HG02623 (cell line): ENCODE data around the gene TBCK.
"Not testable (repeated sequence)": the region's sequence is repeated elsewhere in the genome, so short reads cannot be mapped to it uniquely, and the experiment has no call there.

ENCODE experiments used
- ATAC-seq: cut with Tn5 transposase; IDR thresholded peaks from one replicate; pipeline ENCODE4 v1.9.1; 2021; ENCODE audit warnings: moderate library complexity; ENCODE audit not compliant: unreplicated experiment

Gene TBCK

DNA sequence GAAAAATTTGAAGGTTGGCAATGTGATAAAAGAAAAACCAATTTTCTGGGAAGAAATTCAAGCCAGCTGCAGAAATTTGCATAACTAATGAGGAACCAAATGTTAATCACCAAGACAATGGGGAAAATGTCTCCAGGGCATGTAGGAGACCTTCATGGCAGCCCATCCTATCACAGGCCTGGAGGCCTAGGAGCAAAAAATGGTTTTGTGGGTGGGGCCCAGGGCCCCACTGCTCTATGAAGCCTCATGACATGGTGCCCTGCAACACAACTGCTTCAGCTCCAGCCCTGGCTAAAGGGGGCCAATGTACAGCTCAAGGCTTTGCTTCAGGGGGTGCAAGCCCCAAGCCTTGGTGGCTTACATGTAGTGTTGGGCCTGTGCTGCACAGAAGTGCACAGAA is 184.0 kb downstream of the TBCK start:
- no peak for ATAC-seq

DNA sequence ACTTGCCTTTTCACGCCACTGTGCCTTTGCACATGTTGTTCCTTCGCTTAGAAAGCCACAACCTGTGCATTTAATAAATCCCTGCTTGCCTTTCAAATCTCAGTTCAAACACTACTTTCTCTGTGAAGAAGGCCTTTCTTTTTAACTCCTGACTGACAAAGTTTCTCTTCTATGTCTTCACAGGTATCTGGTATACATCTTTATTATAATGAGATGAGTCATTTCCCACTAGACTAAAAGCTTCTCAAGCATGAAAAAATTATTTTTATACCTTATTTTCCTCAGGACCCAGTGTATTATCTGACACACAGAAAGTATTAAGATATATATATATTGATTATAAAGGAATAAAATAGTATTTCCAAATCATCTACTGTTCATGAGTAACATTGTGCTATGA is 189.9 kb downstream of the TBCK start:
- ATAC-seq: no peak

DNA sequence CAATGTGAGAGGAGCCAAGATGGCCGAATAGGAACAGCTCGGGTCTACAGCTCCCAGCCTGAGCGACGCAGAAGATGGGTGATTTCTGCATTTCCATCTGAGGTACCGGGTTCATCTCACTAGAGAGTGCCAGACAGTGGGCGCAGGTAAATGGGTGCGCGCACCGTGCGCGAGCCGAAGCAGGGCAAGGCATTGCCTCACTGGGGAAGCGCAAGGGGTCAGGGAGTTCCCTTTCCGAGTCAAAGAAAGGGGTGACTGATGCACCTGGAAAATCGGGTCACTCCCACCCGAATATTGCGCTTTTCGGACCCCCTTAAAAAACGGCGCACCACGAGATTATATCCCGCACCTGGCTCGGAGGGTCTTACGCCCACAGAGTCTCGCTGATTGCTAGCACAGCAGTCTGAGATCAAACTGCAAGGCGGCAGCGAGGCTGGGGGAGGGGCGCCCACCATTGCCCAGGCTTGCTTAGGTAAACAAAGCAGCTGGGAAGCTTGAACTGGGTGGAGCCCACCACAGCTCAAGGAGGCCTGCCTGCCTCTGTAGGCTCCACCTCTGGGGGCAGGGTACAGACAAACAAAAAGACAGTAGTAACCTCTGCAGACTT is 196.0 kb downstream of the TBCK start:
- not testable (repeated sequence) for ATAC-seq

DNA sequence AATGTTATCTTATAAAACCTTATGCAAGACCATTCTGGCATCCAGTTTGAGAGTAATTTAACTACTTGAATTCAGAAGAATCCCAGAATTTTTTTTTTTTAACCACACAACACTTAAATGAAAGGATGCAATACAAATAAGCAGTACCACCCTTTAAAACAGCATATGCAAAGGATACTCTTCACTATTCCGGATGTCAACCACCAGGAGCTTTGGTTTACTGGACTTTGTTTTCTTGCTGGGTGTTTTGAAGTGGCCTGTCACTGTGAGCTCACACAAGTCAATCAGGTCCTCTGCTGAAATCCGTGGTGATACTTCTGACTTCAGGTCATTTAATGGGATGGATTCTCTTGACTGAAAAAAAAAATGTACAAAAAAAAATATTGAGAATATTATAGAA is 200.0 kb downstream of the TBCK start:
- no peak for ATAC-seq

DNA sequence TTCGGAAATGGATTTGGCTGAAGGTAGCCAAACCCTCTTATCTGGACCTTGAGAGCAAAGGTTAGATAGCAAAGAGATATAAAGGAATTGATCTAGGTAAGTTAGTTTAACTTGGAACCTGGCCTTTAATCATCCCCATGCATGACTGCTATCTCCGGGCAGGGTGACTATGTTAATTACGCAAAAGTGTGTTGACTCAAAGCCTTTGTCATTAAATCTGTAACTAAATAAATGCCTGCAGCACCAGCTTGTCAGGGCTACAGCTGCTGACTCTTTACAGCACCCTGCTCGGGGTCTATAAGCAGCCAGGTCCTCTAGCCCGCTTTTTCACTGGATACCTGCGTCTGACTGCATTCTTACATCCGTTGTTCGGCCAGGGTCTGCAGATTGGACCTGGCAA is 201.7 kb downstream of the TBCK start:
- no peak for ATAC-seq

DNA sequence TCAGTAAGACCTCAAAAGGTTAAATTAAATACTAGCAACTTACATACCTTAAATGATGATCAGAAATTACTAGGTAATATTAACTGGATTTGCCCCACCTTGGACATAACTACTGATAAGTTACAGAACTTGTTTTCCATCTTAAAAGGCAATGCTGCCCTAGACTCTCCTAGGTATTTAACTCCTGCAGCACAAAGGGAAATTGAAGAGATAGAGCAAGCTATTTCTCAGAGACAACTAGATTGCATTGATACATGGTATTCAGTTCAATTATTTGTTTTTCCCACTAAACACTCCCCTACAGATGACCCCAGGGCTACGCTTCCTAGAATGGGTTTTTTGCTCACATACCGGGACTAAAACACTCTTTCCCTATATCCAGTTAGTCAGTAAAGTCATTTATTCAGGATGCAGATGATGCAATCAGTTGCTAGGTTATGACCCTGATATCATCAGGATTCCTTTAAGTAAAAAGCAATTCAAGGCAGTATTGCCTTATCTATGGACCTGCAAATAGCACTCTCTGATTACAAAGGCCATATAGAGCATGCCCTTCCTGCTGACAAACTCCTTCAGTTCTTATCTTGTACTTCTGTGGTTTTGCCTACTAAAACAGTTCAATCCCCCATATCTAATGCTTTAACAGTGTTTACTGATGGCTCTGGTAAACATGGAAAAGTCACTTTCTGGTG is 204.1 kb downstream of the TBCK start:
- not testable (repeated sequence) for ATAC-seq

DNA sequence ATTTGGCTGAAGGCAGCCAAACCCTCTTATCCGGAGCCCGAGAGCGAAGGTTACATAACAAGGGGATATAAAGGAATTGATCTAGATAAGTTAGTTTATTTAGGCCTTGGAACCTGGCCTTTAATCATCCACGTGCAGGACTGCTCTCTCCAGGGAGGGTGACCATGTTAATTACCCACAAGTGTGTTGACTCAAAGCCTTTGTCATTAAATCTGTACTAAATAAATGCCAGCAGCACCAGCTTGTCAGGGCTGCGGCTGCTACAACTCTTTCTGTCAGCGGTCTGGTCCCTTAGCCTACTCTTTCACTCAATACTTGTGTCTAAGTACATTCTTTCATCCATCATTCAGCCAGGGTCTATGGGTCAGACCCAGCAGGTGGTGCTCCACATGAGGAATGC is 206.1 kb downstream of the TBCK start:
- ATAC-seq: no peak

DNA sequence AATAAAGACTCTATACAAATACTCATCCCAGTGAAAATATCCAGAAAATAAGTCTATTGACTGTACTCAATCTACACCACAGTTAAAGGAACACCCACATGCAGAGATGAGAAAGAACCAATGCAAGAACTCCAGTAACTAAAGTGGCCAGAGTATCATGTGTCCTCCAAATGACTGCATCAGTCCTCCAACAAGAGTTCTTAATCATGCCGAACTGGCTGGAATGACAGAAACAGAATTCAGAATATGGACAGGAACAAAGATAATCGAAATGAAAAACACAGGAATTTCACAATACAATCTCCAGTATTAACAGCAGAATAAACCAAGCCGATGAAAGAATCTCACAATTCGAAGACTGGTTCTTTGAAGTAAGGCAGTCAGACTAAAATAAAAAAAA is 210.3 kb downstream of the TBCK start:
- no peak for ATAC-seq

DNA sequence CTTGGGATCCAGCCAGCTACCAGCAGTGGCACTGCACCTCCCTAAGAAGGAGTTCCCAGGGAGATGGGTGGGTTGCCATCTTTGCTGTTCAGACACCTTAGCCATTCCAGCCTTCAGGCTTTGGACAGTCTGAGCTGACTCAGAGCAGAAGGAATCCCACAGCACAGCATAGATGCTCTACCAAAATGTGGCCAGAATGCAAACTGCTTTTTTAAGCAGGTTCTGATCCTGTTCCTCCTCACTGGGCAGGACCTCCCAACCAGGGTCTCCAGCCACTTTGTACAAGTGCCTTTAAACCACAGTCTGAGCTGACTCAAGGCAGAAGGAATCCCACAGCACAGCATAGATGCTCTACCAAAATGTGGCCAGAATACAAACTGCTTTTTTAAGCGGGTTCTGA is 211.7 kb downstream of the TBCK start:
- no peak for ATAC-seq

DNA sequence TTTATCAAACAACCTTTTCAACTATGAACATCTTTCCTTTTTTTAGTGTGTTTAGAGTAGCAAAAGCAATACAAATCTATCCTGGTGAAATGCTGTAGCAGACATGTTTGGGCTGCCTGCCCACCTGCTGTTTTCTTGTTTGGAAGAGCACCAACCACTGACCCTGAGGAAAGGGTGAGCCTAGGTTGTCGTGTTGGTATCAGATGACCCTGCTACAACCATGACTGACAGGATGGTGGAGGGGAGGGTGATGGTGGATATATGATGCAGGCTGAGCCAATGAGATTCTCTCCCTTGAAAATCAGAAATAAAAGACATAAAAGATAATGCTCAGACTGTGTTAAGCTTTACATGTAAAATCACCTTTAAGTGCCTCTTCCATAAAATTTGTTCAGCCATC is 219.6 kb downstream of the TBCK start:
- ATAC-seq: no peak

DNA sequence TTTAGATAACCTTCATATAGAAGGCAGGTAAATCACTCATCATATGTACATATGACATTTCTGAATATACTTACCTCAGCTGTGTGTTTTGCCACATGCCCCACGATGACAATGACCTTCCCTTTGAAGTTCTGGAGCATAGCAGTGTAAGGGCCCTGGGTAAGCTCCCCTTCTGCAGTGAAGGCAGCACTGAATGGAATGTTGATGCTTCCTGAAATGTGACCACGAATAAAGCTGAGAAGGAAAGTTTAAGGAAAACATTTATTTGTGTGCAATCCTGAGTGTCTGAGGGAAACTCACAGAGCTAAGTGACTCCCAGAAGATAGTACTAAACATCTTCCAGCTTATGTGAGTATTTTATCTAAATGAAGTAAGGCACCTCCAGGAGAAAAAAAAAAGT is 220.6 kb downstream of the TBCK start:
- ATAC-seq: no peak

DNA sequence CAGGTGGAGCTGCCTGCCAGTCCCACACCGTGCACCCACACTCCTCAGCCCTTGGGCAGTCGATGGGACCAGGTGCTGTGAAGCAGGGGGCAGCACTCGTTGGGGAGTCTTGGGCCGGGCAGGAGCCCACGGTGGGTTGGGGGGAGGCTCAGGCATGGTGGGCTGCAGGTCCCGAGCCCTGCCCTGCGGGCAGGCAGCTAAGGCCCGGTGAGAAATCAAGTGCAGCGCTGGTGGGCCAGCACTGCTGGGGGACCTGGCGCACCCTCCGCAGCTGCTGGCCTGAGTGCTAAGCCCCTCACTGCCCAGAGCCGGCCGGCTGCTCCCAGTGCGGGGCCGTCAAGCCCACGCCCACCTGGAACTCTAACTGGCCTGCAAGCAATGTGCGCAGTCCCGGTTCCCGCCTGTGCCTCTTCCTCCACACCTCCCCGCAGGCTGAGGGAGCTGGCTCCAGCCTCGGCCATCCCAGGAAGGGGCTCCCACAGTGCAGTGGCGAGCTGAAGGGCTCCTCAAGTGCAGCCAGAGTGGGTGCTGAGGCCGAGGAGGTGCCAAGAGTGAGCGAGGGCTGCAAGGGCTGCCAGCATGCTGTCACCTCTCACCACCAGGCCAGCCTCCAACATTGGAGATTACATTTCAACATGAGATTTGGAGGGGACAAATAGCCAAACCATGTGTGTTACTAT is 223.5 kb downstream of the TBCK start:
- no peak for ATAC-seq

DNA sequence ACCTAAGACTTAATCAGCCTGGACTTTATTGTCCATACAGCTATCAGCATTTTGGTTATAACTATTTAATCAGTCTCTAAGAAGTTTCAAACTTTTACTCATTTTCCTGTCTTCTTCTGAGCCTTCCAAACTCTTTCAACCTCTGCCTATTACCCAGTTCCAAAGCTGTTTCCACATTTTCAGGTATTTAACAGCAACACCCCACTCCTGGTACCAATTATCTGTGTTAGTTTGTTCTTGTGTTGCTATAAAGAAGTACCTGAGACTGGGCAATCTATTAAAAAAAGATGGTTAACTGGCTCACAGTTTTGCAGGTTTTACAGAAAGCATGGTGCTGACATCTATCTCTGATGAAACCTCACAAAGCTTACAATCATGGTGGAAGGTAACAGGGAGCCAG is 225.2 kb downstream of the TBCK start:
- ATAC-seq: no peak

DNA sequence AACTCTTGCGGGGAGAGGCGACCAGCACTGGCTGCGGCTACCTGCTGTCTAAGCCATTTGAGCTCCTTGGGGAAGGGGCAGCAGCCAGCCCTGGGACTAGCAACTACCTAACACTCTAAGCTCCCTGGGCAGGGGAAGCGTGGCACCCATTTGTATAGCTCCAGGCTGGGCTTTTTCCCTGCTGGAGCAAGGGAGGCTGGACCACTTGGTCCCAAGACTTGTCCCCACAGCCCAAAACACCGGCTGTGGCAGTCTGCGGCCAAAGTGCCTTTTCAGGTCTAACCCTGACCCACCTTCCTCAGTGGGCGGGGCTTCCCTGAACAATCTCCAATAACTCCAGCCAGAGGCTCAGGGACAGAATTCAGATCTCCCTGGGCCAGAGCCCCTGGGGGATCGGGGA is 232.9 kb downstream of the TBCK start:
- ATAC-seq: no peak

DNA sequence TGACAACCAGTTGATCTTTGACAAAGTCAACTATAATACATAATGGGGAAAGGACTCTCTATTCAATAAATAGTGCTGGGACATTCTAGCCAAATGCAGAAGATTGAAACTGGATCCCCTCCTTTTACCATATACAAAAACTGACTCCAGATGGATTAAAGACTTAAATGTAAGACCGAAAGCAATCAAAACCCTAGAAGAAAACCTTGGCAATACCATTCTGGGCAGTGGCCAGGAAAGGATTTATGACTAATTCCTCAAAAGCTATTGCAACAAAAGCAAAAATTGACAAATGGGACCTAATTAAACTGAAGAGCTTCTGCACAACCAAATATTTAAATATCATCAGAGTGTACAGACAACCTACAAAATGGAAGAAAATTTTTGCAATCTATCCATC is 235.6 kb downstream of the TBCK start:
- ATAC-seq: no peak

DNA sequence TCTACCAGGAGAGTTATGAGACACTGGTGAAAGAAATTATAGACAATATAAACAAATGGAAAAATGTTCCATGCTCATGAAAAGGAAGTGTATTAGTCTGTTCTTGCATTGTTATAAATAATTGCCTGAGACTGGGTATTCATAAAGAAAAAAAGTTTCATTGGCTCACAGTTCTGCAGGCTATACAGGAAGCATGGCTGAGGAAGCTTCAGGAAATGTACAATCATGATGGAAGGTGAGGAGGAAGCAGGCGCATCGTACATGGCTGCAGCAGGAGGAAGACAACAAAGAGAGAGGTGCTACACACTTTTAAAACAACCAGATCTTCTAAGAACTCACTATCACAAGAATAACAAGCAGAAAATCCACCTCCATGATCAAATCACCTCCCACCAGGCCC is 236.4 kb downstream of the TBCK start:
- no peak for ATAC-seq

DNA sequence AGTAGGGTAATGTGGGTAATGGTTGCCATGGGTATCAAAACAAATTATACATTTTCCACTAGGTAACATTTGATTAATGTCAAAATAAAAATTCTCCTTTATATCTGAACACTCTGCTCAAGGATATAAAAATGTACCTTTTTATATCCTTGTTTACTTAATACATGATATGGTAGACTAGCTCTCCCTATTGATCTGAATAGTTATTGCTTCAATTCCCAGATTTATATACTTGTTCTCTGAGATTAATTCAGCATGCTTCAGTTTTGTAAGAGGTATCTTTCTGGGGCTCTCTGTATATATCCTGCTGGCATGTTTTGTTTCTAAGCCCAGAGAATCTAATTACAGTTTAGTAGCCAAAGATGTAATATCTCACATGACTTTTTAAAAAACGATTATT is 251.0 kb downstream of the TBCK start:
- ATAC-seq: no peak

DNA sequence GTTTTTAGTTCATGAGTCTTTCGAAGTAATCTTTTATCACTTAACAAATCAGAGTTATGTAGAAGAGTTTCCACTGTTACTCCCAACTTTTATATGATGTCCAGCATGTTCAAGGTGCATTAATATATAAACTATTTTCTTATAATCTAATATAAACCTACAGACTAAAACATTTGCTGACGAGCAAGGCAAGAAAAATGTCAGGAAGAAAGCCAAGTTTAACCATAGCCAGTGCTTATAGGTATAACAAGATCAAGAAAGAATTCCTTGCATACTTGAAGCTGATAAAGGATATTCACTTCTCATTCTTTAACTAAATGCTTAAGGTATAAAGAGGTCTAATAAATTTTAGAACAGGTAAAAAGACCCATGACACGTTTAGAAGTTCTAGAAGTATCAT is 253.0 kb downstream of the TBCK start:
- ATAC-seq: no peak

DNA sequence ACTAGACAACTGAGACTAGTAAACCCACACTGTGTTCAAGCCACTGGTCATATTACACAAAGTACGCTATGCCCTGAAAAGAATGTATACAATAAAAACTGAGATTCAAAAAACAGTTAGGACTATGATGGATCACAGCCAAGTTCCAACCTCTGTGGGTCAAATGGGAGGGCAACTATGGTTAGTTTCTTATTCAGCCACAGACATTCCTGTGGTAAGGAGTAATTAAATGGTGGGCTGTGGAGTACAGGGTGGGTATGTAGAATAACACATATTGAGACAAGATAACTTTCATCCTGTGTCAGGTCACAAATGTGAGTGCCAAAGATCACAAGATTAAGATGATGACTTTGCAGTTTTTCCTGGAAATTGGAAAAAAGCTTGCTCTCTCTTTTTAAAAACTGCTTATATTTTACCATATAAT is 253.5 kb downstream of the TBCK start:
- ATAC-seq: no peak

DNA sequence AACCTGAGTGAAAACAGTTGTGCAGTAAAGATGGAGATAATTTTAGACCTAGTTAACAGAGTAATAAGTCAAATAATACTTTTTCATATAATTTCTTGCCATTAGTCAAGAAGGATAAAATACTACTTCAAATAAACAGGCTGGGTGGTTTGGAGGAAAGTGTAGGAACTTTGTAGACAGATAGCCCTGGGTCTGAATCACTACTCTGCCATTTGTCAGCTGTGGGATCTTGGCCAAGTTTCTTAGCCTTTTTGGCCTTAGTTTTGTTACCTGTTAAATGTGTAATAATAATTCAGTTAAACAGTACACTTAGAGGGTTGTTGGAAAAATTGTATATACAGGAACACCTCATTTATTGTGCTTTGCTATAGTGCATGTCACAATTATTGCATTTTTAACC is 257.1 kb downstream of the TBCK start:
- no peak for ATAC-seq

DNA sequence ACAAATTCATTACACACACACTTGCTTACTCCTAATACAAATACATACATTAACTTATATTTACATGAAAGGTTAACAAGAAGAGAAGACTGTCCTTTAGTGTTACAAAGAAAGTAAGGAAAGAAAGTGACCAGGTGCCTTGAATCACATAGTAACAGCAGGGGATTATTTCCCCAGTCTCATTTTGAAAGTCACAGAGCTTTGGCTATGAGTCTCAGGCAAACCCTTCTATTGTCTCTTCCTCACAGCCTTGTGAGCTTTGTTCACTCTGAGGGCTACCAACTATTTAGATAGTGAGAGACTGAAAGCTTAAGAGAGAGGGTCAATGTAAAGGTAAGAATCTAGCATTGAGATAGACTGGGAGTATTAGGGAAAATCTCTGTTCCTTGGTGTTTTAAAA is 259.1 kb downstream of the TBCK start:
- ATAC-seq: no peak

DNA sequence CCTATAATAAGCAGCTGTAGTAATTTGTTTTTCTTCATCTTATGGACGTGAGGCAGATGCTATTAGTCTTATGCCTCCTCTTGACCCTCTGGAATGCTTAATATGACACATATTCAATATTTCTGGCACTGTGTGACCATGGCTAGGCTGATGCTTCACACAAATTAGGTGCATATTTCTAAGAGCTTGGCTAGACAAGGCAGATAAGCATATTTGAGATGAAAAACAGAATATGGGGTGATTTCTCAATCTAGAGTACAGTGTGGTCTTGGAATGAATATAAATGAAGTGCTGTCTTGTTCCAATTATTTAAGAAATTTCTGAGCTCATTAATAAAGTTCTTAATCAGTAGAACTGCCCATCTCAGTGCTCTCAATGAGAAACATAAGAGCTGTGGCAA is 264.5 kb downstream of the TBCK start:
- no peak for ATAC-seq

DNA sequence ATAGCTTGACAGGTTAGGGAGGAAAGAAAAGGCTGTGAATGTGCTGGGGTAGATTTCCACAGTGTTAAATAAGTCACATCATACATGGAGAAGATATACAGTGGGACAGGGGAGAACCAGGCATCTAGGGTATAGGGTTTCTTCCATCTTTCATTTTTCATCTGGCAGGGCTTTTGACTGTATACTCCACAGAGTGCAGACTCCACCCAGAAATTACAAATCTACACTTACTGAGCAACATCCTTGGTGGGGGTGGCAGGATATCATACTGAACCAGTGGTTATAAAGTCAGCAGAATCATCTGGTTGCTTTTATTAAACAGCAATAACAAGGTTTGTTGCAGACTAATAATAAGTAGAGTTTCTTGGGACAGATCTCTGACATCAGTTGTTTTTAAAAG is 266.5 kb downstream of the TBCK start:
- no peak for ATAC-seq
